GM19468 (cell line): ENCODE data around the gene CDC34.
"Not testable (repeated sequence)": the region's sequence is repeated elsewhere in the genome, so short reads cannot be mapped to it uniquely, and the experiment has no call there.

Experiments
- ATAC-seq: cut with Tn5 transposase; IDR thresholded peaks from one replicate; pipeline ENCODE4 v1.9.1; 2021; ENCODE audit warnings: mild to moderate bottlenecking, moderate library complexity, moderate number of reproducible peaks; ENCODE audit not compliant: unreplicated experiment; ENCODE audit errors: extremely low read depth

CDC34 gene

DNA sequence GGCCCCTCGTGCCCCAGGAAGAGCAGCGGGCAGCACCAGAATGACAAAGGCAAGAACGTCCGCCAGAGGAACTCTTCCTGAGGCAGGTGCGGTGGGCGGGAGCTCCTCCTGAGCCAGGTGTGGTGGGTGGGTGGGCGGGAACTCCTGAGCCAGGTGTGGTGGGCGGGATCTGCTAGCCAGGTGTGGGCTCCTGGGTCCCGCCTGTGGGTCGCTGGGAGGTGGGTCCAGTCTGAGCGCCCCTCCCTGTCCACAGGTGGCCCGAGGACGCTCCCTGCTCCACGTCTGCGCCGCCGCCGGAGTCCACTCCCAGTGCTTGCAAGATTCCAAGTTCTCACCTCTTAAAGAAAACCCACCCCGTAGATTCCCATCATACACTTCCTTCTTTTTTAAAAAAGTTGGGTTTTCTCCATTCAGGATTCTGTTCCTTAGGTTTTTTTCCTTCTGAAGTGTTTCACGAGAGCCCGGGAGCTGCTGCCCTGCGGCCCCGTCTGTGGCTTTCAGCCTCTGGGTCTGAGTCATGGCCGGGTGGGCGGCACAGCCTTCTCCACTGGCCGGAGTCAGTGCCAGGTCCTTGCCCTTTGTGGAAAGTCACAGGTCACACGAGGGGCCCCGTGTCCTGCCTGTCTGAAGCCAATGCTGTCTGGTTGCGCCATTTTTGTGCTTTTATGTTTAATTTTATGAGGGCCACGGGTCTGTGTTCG, 51.1 kb downstream of the CDC34 start:
- ATAC-seq: no peak

DNA sequence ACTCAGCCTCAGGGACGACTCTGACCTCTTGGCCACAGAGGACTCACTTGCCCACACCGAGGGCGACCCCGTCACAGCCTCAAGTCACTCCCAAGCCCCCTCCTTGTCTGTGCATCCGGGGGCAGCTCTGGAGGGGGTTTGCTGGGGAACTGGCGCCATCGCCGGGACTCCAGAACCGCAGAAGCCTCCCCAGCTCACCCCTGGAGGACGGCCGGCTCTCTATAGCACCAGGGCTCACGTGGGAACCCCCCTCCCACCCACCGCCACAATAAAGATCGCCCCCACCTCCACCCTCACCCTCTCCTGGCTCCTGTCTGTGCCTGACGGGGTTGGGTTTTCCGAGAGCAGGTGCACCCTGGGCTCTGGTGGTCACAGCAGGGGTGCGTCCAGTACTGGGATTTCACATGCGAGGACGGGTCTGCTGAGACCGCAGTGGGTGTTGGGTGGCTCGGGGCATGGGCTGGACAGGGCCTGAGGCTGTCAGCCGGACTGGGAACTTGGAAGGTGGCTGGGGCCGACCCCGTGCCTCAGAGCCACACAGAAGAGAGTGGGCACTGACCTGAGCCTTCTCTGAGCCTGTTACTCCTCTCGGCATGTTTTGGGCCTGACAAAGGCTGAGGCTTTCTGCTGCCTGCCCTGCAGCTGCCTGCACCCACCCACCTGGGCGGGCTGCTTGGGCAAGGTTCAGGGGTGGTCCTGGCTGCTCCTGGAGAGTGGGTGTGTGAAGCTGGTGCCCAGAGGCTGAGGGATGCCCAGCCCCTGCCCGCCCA, 51.8 kb downstream of the CDC34 start:
- no peak for ATAC-seq

DNA sequence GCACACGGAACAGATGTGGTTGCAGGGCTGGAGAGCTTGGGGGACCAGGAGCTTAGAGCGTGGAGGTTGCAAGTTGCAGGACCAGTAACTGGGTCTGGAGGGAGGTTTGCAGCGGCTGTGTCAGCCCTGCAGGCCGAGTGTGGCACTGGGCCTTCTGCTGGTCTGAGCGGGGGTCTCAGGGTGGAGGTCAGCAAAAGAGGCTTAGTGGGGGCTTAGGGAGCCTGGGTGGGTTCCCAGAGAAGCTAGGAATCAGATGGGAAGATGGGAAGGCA, 52.3 kb downstream of the CDC34 start:
- no peak for ATAC-seq

DNA sequence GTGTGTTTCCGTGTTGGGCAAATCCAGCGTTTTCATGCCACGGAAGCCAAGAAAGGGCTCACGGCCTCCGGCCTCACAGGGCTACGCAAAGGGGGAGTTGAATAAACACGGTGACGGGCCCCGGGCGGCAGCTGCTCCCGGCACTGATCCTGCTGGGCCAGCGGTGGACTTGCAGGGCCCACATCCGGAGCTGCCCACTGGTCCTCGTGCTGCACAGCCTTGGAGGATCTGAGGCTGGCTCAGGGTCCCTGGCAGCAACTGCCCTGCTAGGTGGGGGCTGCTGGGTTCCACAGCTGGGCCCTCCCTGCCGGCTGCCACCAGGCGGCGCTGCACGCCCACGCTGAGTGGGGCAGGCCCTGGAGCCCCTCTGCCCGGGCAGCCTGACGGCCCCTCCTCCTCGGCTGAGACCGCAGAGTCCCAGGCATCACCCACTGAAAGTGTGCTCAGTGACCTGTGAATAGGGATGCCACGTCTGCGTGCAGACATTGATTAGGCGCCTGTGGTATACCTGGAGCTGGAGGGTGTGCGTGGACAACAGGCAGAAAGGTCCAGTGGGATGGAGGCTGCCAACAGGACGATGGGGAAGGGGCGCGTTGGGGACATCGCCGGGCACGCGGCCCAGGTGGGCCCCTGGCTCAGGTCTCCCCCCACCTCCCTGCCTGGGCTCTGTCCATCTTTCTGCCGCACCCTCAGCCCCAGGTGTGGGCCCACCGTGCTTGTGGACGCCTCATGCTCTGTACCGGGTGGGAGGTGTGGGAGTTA, 52.9 kb downstream of the CDC34 start:
- ATAC-seq: no peak

DNA sequence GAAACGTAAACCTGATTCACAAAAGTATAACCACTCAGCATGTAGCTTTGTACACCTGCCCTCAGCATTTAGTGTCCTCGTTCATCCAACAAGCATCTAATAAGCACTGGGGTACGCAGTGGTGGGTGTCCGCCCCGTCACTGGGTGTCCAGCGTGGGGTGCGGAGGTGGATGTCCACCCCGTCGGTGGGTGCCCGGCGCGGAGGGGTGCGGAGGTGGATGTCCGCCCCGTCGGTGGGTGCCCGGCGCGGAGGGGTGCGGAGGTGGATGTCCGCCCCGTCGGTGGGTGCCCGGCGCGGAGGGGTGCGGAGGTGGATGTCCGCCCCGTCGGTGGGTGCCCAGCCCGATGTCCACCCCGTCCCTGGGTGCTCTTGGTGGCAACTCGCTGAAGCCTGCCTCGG, 53.6 kb downstream of the CDC34 start:
- not testable (repeated sequence) for ATAC-seq

DNA sequence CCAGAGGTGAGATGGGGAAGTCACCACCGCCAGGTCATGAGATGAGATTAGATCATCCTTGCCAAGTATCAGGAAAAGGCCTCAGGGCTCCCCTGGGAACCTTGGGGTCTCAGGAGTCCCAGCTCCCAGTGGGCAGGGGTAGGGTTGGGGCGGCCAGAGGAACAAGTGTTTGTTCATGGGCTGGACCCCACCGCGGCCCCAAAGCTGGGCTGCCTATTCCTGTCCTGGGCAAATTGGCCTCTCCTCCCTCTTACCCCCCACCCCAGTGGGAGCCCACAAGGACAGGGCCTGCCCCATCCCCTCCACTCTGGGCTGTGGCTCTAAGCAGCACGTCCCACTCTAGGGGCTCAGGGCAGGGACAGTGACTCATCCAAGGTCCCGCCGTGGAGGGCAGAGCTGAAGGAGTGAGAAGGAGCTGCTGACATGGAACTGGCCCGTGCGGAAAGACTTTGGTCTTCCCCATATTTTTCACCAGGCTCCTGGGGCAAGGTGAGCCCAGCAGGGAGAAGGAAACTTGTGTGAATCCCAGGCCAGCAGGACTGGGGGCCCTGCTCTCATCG, 54.1 kb downstream of the CDC34 start:
- ATAC-seq: no peak

DNA sequence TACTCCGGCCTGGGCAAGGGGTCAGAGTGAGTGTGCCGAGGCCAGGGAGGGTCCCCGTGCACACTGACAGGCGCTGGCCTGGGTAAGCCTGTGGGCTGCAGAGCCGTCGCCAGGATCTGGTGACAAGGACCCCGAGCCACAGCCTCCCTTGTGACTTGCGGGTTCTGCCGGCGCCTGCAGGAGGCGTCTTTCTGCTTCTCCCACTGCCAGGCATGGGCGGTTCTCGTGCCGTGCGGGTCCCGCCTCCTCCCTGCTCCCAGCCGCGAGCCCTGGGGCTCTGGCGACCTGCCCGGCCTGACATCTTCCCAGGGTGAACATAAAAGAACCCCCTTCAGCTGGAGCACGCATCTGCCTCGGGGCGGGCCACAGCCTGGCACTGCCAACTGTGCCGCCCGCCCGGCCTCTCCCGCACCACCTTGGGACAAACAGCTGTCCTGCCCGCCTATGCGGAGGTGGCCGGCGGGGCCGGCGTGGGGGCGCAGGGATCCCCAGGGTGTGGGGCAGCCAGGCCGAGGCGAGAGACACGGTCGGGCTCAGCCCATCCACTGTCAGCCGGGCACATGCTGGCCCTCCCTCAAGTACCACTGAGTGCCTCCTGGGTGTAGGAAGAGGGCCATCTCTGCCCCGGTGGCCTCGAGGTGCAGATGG, 56.7 kb downstream of the CDC34 start:
- ATAC-seq: no peak

DNA sequence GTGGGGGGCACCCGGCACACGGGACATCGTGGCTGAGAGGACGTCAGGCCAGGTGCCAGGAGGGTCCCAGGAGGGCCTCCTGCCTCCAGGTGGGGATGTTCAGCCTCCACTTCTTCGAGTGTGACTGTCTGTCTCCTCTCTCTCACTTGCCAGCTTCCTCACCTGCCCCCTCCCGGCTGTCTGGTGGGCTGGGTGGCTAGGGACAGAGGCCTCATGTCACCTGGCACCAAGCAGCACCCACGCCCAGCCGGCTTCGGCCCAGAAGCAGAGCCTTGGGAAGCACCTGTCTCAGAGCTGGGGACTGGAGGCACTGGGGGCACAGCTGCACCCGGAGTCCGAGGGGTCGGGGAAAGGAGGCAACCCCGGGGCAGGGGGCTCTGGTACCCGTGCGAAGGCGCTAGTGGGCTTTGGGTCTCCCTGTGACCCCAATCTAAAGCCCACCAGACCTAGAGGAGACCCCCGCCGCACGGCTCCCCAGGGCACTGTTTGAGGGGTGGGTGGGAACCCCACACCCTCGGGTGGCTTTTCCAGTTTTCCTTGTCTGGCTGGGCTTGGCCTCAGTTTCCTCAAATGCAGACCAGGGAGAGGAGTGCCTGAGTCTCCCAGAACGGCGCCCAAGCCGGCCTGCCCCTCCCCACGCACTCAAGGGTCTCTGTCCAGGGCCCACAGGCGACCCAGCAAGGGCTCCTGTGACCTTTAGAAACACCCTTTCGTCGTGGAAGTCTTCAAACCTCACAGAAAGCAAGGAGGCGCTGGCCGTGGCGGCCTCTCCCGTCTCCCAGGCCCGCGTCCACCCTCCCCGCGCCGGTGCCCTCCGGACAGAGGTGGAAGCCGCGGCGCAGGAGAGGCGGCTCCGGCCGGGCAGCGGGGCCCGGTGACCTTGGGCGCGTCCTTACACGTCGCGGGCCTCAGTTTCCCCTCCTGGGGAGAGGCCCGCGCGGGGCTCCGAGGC, 57.5 kb downstream of the CDC34 start:
- ATAC-seq: no peak

DNA sequence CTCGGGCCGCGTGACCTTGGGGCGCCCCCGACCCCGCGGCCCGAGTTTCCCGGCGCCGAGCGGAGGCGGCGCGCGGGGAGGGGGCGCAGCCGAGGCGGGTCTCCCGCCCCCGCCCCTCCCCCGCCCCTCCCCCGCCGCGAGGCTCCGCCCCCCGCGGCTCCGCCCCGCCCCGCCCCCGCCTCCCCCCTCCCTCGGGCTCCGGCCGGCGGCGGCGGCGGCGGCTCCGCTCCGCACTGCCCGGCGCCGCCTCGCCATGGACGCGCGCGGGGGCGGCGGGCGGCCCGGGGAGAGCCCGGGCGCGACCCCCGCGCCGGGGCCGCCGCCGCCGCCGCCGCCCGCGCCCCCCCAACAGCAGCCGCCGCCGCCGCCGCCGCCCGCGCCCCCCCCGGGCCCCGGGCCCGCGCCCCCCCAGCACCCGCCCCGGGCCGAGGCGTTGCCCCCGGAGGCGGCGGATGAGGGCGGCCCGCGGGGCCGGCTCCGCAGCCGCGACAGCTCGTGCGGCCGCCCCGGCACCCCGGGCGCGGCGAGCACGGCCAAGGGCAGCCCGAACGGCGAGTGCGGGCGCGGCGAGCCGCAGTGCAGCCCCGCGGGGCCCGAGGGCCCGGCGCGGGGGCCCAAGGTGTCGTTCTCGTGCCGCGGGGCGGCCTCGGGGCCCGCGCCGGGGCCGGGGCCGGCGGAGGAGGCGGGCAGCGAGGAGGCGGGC, 58.3 kb downstream of the CDC34 start, which contains the start of gene HCN2:
TSS of gene HCN2 (plus strand) at position 189 of the 703 bp plus-strand sequence. CDS start at position 254, 65 bp downstream.
- ATAC-seq: no peak

DNA sequence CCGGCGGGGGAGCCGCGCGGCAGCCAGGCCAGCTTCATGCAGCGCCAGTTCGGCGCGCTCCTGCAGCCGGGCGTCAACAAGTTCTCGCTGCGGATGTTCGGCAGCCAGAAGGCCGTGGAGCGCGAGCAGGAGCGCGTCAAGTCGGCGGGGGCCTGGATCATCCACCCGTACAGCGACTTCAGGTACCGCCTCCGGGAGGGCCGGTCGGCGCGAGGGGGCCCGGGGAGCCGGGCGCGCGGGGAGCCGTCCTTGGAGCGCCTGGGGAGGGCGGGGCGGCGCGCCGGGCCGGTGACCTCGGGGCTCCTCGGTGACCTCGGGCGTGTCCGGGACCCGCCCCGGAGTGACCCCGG, 58.8 kb downstream of the CDC34 start:
- no peak for ATAC-seq

DNA sequence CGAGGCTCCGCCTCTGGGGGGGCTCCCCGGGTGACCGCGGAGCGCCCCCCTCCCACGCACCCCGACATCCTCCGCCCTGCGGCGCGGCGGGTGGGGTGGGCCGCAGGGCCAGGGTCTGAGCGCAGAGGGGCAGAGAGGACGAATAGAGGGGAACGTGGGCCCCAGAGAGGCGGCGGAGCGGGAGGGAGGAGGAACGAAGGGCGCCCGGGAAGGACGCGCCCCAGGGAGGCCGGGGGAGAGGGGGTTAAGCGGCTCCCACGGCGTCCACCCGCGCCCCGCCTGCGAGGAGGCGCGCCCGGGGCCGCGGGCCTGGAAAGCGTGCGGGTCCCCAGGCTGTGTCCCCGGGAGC, 59.2 kb downstream of the CDC34 start:
- no peak for ATAC-seq

DNA sequence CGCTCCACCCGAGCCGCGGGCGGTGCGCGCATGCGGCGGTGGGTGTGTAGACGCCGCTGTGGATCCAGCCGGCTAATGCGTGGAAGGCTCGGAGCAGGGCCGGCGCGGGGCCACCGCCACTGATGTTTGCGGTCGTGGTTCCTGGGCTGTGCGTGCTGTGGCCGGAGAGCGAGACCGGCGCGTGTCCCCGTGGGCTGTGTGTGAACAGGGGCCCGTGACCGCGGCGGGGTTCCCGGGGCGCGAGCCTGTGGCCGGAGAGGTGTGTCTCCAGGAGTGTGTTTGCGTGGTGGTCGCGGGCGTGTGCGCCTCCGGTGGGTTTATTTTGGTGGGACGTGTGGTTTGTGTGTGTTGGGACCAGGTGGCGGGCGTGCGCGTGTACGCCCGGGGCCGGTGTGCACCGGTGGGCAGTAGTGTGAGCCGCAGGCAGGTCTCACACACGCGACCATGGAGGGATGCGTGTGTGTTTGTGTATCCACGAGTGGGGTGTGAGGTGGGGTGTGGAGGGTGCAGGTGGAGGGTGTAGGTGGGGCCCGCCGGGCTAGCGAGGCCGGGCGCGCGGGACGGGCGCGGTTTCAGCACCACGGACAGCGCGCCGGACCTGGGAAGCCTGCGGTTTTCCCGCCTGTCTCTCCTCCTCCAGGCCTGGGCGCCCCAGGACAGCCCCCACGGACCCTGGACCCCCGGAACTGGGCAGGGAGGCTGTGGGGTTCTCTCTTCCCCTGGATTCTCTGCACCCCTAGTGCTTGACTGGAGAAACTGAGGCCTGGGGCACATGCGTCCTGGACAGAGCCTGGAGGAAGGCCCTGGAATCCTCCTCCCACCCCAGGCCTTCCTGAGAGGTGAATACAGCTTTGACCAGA, 59.8 kb downstream of the CDC34 start:
- no peak for ATAC-seq
